HS-5 (cell line): ENCODE measurements around the gene PEX14.

Source experiments
- DNase-seq: peaks from one replicate; pipeline ENCODE4 v3.0.0-alpha.2; 2012; ENCODE audit warnings: low read depth

Gene PEX14

DNA sequence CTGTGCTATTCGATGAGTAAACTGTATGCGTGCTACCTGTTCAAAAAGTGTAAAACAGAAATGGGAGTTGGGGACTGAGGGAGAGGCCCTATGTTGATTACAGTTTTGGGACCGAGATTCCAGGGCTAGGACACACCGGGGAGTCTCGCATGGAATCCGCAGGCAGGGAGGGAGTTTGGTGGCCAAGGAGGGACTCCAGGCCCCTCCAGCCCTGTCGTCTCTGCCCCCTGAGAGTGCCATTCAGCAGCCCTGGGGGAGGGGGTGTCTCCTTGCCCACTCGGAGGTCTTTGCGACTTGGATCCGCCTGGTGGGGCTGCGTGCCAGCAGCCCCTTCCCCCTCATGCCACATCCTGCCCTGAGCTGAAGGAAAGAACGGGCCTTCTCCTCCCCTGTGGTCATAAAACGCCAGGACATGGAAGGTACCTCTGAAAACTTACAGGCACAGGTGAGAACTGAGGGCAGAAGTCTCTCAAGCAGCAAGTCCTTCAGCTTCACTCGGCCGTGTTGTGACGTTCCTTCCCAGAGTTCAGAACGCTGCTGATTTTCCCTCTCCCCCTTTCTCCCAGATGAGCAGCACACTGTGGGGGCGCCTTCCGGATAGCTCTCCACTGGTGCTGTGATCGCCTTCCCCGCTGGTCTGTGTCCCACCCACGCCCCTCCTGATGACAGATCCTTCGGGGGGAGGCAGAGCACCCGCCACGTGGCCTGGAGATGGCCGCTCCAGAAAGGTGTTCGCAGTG is 141.4 kb downstream of the PEX14 start:
- no peak for DNase-seq

DNA sequence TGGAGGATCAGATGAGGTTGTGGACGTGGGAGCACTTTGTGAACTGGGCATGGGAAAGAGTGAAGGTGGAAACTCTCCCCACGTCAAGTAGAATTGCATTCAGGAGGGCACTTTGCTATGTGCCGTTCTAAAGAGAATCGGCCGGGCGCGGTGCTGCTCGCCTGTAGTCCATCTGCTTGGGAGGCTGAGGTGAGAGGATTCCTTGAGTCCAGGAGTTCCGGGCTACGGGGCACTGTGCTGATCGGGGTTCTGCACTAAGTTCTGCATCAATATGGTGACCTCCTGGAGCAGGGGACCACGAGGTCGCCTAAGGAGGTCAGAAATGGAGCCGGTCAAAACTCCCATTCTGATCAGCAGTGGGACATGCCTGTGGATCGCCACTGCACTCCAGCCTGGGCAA is 141.9 kb downstream of the PEX14 start:
- DNase-seq: no peak

DNA sequence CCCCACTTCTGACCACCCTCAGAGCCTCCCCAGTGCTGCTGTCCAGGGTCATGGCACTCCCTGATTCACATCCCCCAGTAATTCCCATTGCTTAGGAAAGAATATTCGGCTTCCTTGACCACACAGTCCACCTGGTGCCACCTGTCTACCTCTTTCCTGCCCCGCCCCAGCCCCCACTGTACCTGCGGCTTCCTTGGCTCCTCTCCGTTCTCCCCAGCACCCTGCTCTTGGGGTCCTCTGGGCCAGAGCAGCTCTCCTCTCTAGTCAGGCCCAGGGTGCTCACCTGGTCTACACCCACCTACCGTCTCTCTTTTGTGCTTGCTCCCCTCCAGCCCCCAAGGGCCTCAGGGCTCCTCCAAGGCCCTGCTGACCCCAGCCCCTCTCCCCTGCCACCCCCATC is 142.6 kb downstream of the PEX14 start:
- no peak for DNase-seq

DNA sequence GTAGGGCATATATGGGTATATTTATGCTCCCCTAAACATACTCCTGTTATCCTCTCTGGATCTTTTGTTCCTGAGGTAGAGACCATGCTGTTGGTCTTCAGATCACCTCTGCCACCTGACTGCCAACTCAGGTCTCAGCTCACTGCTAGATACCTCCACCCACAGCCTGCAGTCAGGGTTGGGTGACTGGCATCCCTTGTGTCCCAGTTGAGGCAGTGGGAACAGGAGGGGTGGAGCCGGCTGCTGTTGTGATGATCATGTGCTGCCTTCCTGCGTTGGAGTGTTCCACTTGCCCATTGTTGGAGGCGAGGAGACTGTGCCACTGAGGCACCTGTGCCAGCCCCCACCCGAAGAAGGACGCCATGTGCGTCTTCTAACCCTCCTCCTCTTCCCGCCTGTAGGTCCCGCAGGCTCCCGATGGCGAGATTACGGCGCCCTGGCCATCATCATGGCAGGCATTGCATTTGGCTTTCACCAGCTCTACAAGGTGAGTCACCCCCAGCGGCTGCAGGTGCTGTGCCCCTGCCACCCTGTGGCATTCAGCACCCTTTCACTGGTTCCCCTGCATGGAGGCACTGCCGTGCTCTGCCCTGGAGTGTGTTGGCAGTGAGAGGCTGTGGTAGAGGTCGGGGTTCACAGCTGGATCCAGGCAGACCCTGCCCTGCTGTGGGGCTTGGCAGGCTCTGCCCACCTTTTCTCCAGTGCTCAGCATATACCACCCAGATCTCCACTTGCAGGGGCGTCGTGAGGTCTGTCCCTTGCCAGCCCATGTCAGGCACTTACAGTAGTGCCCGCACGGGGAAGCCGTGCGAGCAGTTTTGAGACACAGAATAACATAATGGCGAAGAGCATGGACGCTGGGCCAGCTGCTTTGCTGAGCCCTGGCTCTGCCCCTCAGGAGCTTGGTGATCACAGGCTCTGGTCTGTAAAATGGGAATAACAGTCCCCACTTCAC is 143.5 kb downstream of the PEX14 start:
- DNase-seq: no peak

DNA sequence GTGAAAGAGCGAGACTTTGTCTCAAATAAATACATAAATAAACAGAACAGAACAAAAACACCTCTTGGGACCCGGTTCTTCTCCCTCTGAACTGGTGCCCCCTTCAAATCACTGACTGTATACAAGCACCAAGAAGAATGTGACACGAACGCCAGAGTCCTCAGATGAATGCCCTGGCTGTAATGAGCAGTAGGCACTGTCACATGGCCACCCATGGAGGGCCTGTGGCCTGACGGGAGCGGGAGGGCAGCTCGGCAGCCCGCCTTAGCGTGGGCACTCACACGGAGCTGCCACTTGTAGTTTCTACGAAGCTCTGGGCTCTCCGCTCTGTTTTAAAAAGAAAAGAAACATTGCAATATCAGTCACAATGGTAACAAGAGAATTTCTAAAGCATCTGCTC is 146.0 kb downstream of the PEX14 start:
- DNase-seq: no peak

DNA sequence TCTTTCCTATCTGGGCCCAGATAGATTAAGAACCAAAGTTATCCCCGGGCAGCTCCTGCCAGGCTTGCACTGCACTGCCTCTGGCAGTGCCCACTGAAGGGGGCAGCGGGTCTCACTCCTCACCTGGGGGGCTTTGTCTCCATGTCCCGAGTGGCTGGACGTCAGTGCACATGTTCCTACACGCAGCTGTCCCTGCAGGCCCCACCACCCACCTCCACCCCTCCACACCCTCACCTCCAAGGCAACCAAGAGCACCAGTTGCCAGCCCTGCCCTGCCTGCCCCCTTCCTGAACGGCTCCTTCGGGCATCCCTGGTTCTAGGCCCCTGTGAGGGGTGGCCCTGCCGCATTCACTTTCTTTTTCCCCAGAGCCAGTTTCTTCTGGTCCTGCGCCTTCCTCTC is 147.2 kb downstream of the PEX14 start:
- DNase-seq: no peak

DNA sequence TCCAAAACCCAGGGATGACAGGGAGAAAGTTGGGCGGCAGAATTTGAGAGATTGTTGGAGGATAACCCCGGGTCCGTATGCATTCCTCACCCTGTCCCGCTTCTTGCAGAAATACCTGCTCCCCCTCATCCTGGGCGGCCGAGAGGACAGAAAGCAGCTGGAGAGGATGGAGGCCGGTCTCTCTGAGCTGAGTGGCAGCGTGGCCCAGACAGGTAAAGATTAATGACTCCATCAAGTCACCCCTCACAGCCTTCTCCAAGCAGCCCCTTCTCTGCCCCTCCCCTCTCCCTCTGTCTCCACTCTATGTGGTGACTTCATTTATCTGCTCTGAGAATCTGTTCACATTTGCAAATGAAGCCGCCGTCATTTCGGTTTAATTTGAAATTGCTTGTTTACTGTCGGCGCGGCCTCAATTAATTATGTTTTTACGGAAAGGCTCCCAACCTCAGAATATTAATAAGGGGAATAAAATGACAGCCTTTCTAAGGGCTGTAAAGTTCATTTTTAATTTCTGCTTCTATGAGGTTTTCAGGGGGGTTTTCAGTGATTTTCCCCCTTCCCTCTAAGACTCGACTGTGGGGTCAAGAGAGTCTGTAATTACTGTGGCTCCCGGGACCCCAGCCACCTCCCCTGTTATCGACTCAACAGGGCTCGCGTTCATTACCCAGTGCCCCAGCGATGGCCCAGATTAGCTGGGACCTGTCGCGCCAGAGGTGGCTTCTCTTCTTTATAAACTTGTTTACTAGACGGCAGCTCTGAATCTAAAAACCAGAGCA is 148.3 kb downstream of the PEX14 start:
- DNase-seq: no peak

DNA sequence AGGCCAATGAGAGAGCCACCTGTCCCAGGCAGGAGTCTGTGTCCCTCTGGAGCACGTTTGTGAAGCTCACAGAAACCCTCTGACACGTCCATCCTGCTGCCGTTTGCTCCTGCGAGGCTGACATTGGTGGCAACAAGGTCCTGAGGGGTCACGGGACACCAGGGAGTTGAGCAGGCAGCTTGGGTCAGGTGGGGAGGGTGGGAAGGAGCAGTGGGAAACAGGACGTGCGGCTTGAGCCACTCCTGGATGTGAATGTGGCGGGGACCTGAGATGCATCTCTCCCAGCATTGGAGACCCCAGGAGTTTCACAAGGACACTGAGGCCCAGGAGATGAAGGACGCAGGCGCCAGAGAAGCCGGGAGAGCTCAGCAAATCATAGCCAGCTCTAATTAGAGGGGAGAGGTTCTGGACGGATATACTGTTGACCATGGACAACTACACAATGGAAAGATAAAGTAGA is 149.0 kb downstream of the PEX14 start:
- no peak for DNase-seq

DNA sequence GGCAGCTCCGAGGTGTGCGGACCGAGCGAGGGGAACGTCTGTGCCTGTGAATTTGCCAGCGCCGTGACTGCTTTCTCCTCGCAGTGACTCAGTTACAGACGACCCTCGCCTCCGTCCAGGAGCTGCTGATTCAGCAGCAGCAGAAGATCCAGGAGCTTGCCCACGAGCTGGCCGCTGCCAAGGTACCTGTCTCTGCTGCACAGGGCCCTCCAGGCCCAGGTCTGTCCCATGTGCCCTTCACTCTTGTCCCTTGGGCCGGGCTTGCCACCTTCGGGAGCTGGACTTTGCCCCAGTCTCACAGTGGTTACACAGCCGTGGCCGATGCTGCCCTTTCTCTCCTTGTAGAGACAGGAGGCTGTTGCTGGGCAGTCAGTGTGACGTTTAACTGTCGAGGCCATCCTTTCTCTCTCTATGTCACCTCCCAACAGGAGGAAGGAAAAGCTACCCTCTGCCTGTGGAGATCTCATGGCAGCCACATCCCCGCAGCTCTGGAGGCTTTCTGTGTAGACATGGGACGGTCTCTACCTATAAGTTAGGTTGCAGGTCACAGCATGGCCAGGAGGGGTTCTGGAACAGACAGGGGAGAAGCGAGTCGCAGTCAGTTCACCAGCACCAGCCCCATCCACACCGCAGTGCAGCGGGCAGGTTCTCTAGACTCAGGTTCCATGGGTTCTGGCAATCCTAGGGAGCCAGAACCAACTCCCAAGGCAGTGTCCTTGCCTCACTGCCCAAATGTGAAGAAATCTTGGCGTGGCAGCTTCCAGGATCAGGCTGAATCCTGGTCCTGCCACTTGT is 149.7 kb downstream of the PEX14 start:
- no peak for DNase-seq

DNA sequence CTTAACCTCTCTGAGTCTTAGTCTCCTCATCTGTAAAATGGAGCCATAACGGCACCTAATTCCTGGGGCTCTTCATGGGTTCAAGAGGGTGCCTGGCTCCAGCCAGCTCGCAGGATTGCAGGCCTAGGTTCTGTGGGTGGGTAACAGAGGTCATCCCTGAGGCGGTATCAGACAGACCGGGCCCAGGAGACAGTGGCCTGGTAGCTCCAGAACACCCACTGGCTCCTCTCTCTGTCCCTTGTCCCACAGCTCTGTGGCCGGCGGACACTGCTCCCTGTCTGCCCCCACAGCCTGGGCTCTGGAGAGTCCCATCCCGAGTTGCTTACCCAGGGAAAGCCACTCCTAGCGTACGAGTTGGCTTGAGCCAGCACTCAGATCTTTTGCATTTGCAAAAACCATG is 150.3 kb downstream of the PEX14 start:
- no peak for DNase-seq

DNA sequence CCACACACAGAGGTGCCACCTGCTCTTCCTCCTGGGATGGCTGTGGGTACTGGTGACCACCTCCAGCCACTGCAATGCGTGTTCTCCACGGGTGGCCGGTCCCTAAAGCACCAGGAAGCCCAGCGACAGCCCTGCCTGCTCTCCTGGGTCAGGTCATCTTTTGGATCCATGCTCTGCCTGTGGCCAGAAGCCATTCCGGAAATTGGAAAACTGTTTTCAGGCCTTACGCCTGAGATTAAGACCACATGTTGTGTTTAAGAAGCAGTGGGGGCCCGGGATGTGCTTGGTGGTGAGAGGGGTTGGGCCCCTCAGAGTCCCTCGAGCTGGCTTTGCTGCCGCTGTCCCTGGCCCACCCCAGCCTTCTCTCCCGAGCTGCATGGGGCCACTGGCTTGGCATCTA is 150.8 kb downstream of the PEX14 start:
- no peak for DNase-seq

DNA sequence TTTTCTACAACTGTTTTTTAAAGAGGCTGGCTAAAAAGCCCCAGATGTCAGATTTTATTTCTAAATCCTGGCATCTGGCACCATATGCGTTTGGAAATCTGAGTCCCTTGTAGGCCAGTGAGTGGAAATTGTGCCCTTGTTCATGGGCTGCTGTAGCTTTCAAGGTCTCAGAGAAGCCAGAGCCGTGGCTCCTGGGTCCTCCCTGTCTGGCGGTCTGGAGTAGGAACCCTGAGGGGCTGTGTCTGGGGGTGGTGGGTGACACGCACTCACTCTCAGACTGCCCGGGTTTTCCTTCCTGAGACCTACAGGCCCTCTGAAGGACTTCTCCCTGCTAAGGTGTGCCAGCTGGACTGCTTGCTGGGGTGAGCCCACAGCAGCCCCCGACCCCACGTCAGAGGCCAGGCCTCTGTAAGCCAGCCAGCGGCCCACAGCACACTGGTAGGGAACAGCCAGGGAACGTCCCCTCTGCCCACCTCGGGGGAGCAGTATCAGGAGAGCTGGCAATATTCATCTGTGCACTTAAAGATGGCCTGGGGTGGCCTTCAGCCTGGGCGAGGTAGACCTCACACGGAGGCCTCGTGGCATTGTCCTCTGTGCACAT is 151.5 kb downstream of the PEX14 start:
- DNase-seq: no peak

DNA sequence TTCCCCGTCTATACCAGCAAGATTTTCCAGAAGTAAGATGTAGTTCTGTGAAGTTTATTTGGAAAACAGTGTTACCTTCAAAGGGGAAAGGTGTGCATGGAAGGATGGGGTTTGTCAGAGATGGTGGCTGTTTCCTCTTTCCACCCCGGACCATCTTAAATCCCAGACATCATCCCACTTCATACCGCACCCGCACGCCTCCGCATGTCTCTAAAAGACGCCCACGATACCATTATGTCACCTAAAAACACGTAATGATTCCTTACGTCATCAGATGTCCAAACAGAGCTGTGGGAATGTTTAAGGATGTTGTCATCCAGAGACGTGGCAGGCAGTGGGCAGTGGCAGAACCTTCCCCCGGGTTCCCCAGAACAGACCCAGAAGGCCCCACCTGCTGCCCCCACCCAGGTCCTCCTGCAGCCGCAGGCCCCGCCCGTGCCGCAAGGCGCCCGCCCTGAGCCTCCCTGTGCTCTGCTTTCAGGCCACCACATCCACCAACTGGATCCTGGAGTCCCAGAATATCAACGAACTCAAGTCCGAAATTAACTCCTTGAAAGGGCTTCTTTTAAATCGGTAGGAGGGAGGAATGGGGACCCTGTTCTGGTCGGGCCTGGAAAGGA is 152.2 kb downstream of the PEX14 start:
- no peak for DNase-seq

DNA sequence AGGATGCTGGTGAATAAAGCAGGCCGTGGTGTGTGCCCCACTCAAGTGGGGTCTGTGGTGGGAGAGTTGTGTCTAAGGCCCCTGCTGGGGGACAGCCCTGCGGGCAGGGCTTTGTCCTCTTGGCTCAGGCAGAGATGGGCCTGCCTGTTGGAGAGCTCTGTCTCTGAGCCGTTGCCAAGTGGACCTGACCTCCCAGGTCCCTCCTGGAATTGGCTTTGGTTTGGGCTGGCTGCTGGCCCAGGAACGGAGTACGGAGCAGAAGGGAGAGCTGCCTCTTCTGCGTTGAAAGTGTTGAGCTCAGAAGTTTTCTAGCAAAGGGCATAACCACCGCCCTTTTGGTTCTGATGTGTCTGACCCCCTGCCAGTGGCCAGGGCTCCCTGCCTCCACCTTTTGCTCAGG is 153.9 kb downstream of the PEX14 start:
- no peak for DNase-seq

DNA sequence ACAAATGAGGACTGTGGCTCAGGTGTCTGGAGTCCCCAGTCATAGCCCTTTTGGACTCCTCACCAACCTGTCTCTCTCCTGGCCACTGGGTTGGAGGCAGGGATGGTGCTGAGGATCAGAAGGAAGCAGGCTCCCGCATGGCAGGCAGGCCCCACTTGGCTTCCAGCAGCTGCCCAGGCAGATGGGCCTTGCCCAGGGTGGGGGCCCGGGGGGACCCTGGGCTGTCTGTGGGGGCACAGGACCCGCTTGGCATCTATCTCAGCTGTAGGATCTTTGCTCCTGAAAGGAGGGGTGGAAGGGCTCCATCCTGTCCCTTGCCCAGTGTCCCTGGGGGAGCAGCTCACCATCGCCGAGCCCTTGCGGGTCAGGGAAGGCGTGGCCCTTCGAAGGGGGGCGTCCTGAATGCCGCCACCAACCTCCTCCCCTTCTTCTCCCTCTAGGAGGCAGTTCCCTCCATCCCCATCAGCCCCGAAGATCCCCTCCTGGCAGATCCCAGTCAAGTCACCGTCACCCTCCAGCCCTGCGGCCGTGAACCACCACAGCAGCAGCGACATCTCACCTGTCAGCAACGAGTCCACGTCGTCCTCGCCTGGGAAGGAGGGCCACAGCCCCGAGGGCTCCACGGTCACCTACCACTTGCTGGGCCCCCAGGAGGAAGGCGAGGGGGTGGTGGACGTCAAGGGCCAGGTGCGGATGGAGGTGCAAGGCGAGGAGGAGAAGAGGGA is 154.5 kb downstream of the PEX14 start:
- DNase-seq: no peak

DNA sequence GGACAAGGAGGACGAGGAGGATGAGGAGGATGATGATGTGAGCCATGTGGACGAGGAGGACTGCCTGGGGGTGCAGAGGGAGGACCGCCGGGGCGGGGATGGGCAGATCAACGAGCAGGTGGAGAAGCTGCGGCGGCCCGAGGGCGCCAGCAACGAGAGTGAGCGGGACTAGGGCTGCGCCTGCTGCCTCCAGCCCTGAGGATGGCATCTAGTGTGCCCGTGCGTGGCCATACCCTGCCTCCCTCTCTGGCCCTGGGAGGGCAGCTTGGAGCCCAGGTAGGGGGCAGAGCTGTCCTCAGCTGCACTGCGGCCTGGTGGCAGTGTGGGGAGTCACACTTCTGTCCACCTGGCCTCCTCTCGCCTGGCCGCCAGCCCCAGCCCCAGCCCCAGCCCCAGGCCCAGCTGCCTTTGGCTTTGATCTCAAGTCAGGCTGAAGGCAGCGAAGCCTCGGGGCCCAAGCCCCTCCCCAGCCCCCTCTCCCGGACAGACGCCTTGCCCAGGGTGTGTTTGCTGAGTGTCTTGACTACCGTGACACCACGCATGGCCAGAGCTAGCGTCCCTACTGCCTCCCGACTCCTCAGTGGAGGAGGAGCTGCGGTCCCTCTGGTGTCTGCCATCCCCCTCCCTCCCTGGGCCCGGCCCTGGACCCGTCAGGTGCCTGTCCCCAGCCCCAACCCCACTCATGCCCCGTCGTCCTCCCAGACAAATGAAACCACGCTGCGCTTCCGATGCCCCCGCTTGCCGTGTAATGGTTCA is 155.2 kb downstream of the PEX14 start:
- DNase-seq: no peak

DNA sequence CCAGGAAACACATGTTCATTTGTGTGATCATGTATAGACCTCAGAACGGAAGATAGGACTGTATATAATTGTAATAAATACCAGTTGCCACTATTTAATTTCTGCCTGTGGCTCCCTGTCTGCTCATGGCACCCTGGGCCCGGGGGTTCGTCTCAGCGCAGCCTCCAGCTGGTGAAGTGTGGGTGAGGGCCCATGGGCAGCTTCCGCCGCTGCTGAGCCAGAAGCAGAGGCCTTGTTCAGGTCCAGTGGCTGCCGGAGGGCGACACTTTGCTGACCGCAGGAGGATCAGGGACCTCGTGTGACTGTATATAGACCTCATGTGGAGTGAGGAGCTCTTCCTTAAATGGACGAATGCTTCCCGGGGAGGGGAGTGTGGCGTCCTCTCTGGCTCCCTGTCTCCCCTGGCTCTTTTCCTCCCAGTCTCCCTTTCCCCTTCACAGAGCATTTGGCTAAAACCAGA is 155.9 kb downstream of the PEX14 start:
- DNase-seq: no peak

DNA sequence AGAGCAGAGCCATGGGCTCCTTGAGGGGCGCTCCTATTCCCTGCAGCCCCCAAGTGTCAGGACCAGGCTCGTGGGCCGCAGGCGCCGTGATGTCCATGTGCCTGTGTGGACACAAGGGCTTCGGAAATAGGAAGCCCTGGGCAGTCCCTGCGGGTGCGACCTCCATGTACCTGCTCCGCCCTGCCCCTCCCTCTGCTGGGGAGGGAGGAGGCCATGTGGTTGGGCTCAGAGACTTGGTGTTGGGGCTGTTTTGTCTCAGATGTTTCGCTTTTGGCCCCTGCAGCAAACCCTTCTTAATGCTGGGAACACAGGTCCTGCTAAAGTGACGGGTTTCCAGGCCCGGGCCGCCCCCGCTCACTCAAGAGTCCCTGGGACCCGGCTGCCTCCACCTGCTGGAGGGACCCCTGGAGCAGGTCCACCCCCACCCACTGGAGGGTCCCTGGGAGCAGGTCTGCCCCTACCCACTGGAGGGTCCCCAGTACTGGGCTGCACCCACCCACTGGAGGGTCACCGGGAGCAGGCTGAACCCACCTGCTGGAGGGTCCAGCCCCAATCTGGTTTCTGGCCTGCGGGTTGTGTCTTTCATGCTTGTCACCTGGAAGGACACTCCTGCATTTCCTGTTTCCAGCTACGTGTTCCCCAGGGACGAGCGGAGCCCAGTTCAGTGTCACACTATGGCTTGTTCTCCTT is 156.5 kb downstream of the PEX14 start:
- DNase-seq: no peak
